HTR-8/SVneo (cell line): ENCODE measurements around the gene EXD2.

Source experiments
- DNase-seq: peaks from one replicate; pipeline ENCODE4 v3.0.0; 2011; ENCODE audit warnings: low spot score, mixed read lengths; ENCODE audit not compliant: insufficient read length
- FAIRE-seq: peaks from 2 replicates; lab custom pipeline; 2011; peaks lifted over from hg19 to GRCh38; lab: Jason Lieb, UNC

EXD2 gene

GRCh38 chr14:69291891-69292561 is 100.7 kb downstream of the EXD2 start:
- no peak for DNase-seq

More at GRCh38 chr14:69291891-69292561, 100.7 kb downstream of the EXD2 start:
- peak; percentile 93 for FAIRE-seq
